Kidney (tissue), 14 donors: ENCODE results near the gene AJAP1. TPM values are rescaled to one million over a fixed set of nuclear protein-coding genes. Genes with fewer than 3 reads are reported as not detected.

ENCODE experiments used
- DNase-seq, 5 donors: peaks; one replicate each; pipeline ENCODE4 v3.0.0-alpha.2; 2013 to 2020
- FAIRE-seq: peaks from 2 replicates; lab custom pipeline; 2012; peaks lifted over from hg19 to GRCh38; lab: Jason Lieb, UNC
- H3K27ac ChIP-seq, 2 donors: one replicate each; pipeline ENCODE4 v1.7.0; 2013; ENCODE audit warnings: low read depth in 2 of 2, low read length in 2 of 2, inconsistent platforms in 1 of 2
- H3K27me3 ChIP-seq: one replicate; pipeline ENCODE4 v1.7.1; 2013; ENCODE audit warnings: low read length, inconsistent platforms; ENCODE audit not compliant: control insufficient read depth, insufficient read depth
- H3K36me3 ChIP-seq, 3 donors: one replicate each; pipeline versions ENCODE4 v1.7.0 to v1.7.1; 2013; ENCODE audit warnings: low read length in 3 of 3, control low read depth in 1 of 3, inconsistent platforms in 1 of 3; ENCODE audit not compliant: insufficient read depth in 3 of 3, control insufficient read depth in 2 of 3
- H3K4me1 ChIP-seq, 3 donors: one replicate each; pipeline versions ENCODE4 v1.7.0 to v1.7.1; 2013; ENCODE audit warnings: low read length in 3 of 3, inconsistent platforms in 1 of 3, low read depth in 1 of 3; ENCODE audit not compliant: control insufficient read depth in 2 of 3, insufficient read depth in 2 of 3
- H3K4me3 ChIP-seq, 3 donors: one replicate each; pipeline versions ENCODE4 v1.7.0 to v1.8.1; 2013; ENCODE audit warnings: low read length in 3 of 3, control low read depth in 1 of 3, inconsistent platforms in 1 of 3
- H3K9ac ChIP-seq, 3 donors: one replicate each; pipeline versions ENCODE4 v1.7.0 to v1.7.1; 2013; ENCODE audit warnings: low read length in 3 of 3, control low read depth in 1 of 3, inconsistent platforms in 1 of 3
- H3K9me3 ChIP-seq, 3 donors: one replicate each; pipeline versions ENCODE4 v1.7.0 to v1.7.1; 2013; ENCODE audit warnings: low read length in 3 of 3, control low read depth in 1 of 3, inconsistent platforms in 1 of 3; ENCODE audit not compliant: control insufficient read depth in 2 of 3, insufficient read depth in 1 of 3
- intact Hi-C: fragments of 100-400 bp; cut with DNase I; formaldehyde crosslinking; loops from one replicate; pipeline ENCODE4 v1.11.1; 2022
- polyA plus RNA-seq: library from polyadenylated mRNA; stranded (reverse); fragments of 350-450 nt; fragmentation: Illumina TruSeq; extraction: RNeasy Lipid Tissue Mini Kit (QIAGEN cat#74804); gene quantifications from one replicate; pipeline ENCODE4 v1.2.3, GENCODE V29; 2014; ENCODE audit warnings: low read depth, low replicate concordance; ENCODE audit not compliant: insufficient read depth
- total RNA-seq: library from RNA; stranded (reverse); fragmentation: NEBNext Ultra II Directional; extraction: Animal tissue kit (Norgen Biotek cat#: 25700); gene quantifications from one replicate; pipeline ENCODE4 v1.2.1, GENCODE V29; 2021
- TF ChIP-seq, protein P1 (sequence below): IDR thresholded peaks from 3 replicates; pipeline ENCODE4 v1.5.1; 2012; ENCODE audit warnings: mild to moderate bottlenecking, moderate library complexity, borderline replicate concordance; ENCODE audit not compliant: insufficient read depth; ENCODE audit errors: extremely low read depth
- donor health status: control.
- donor health status: control.
- donor health status: control.
- donor health status: control.
- donor health status: control.
- donor health status: DM: yes; HTN: yes; CAD: no.
- donor health status: Normal renal cell carcinoma (clear cell type).

Gene AJAP1
- total and polyA plus RNA-seq, 2 donors from 2014 or later, result 2.7 to 5.5 TPM

DNA sequence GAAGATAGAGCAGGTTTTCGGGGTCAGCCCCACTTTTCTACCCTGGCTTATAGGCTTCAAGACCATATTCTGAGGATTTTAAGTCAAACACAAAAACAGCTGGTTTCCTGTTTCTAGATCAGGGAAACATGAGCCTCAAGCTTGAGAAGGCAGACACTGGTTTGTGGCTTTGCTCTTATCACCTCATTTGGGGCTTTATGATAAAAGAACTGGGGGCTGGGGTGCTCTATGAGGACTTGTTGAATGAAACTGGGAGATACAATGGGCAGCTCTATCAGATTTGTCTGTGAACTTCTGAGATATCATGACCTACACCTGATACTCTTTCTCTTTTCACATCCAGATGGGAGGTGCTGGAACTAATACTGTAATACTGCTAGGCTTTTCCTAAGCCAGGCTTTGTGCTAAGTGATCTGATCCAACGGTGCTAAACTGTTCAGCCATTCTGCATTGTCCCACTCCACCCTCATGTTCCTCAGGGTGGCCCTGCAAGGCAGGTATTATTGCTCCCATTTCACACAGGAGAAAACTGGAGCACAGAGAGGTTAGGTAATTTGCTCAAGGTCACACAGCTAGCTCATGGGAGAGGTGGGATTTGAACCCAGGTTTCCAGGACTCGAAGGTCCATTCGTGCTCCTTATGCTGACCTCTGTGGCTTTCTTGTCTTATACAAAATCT lies 6.6 kb downstream of the AJAP1 start:
- Histone ChIP-seq H3K4me1 (peaks cover 0 to 3% (median 0%) of the 10 kb centered on the region in 3 donors), H3K27ac (no peak overlapping the region), H3K9me3 (no peaks in the 10 kb centered on the region), H3K9ac (no peak overlapping the region), H3K27me3 (peaks cover 9% of the 10 kb centered on the region), H3K4me3 (no peak overlapping the region), H3K36me3 (no peaks in the 10 kb centered on the region)
- no peak for FAIRE-seq
- TF ChIP-seq, protein P1, sequence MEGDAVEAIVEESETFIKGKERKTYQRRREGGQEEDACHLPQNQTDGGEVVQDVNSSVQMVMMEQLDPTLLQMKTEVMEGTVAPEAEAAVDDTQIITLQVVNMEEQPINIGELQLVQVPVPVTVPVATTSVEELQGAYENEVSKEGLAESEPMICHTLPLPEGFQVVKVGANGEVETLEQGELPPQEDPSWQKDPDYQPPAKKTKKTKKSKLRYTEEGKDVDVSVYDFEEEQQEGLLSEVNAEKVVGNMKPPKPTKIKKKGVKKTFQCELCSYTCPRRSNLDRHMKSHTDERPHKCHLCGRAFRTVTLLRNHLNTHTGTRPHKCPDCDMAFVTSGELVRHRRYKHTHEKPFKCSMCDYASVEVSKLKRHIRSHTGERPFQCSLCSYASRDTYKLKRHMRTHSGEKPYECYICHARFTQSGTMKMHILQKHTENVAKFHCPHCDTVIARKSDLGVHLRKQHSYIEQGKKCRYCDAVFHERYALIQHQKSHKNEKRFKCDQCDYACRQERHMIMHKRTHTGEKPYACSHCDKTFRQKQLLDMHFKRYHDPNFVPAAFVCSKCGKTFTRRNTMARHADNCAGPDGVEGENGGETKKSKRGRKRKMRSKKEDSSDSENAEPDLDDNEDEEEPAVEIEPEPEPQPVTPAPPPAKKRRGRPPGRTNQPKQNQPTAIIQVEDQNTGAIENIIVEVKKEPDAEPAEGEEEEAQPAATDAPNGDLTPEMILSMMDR, result no peak
- DNase-seq, result no peak
- intact Hi-C loops, result no loop called here

DNA sequence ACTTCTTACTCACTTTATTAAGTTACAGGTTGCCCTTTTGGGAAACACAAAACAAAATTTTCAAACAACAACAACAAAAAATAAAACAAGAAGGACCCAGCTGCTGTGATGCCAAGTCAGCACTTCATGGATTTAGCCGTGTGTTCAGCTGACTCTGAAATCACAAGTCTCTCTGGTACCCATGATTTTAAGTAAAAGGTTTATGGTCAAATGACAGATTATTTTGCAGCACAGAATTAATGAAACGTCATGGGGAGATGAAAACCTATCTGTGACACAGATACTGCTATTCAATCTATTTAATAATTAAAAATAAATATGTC lies 7.1 kb downstream of the AJAP1 start:
- H3K4me3 ChIP-seq, result no peak overlapping the region
- H3K36me3 ChIP-seq, result no peaks in the 10 kb centered on the region
- DNase-seq (no peak), FAIRE-seq (no peak)
- intact Hi-C loops, result no loop called here
- peaks cover 9% of the 10 kb centered on the region for H3K27me3 ChIP-seq
- TF ChIP-seq, protein P1, result no peak
- peaks cover 0 to 2% (median 0%) of the 10 kb centered on the region in 3 donors for H3K4me1 ChIP-seq
- H3K27ac ChIP-seq, result no peak overlapping the region
- H3K9me3 ChIP-seq, result no peaks in the 10 kb centered on the region
- no peak overlapping the region for H3K9ac ChIP-seq

DNA sequence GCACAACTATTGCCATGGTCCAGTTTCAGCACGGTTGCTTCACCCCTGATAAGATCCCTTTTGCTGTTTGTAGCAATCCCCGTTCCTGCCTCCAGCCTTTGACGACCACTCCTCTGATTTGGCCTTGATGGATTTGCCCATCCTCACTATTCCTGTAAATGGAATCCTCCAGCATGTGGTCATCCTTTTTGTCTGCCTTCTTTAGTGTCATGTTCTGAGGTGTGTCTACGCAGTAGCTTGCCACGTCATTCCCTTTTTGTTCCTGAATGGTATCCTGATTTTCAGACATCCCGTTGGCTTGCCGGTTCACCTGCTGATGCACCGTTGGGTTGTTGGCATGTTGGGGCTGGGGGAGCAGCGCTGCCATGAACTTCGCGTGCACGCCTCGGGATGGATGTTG lies 7.8 kb downstream of the AJAP1 start:
- Histone ChIP-seq H3K4me1 (no peaks in the 10 kb centered on the region), H3K4me3 (no peak overlapping the region), H3K9me3 (no peaks in the 10 kb centered on the region), H3K36me3 (no peaks in the 10 kb centered on the region), H3K27ac (no peak overlapping the region), H3K9ac (no peak overlapping the region), H3K27me3 (peaks cover 6% of the 10 kb centered on the region)
- DNase-seq (no peak), FAIRE-seq (no peak)
- TF ChIP-seq, protein P1, result no peak
- intact Hi-C loops, result no loop called here

DNA sequence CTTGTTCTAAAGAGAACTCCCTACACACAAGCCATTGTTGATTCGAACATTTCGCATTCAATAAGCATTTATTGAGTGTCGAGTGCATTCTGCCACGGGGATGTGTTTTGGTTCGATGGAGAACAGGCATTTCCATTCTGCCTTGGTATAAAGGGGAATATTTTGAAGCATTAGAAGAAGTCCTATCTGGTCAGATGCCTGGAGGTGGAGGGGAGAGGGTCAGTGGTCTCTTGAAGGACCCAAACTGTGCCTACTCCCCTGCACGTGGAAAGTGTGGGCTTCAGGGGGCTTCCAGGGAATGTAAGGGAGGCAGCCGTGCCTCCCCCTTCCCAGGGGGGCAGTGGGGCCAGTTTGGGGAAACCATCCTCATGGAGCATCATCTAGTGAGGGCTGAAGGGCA lies 8.3 kb downstream of the AJAP1 start:
- TF ChIP-seq, protein P1, result no peak
- Histone ChIP-seq H3K27ac (no peak overlapping the region), H3K9ac (no peak overlapping the region), H3K27me3 (peaks cover 3% of the 10 kb centered on the region), H3K36me3 (no peaks in the 10 kb centered on the region), H3K4me1 (no peaks in the 10 kb centered on the region), H3K9me3 (no peaks in the 10 kb centered on the region), H3K4me3 (no peak overlapping the region)
- FAIRE-seq (no peak), DNase-seq (no peak)
- intact Hi-C loops, result no loop called here
